ENCODE results near the gene PXT1. TPM values are rescaled to one million over a fixed set of nuclear protein-coding genes. Genes with fewer than 3 reads are reported as not detected.
A peak's percentile ranks its signal among the peaks of the same experiment; 100 is the strongest.

PXT1 gene
- total and polyA plus RNA-seq, 9 of the 15 experiments (the other 6 are each of a cell fraction or from before 2014, with no cell fraction given), result 0.09 to 0.11 (median 0.10) TPM; not detected in 5

GRCh38 chr6:36347621-36348020 lies 95.0 kb downstream of the PXT1 start (continued):
- TF ChIP-seq, protein P1, sequence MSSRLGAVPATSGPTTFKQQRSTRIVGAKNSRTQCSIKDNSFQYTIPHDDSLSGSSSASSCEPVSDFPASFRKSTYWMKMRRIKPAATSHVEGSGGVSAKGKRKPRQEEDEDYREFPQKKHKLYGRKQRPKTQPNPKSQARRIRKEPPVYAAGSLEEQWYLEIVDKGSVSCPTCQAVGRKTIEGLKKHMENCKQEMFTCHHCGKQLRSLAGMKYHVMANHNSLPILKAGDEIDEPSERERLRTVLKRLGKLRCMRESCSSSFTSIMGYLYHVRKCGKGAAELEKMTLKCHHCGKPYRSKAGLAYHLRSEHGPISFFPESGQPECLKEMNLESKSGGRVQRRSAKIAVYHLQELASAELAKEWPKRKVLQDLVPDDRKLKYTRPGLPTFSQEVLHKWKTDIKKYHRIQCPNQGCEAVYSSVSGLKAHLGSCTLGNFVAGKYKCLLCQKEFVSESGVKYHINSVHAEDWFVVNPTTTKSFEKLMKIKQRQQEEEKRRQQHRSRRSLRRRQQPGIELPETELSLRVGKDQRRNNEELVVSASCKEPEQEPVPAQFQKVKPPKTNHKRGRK (tag; IDR thresholded peaks at IDR 0.05), result no peak
- TF ChIP-seq GATAD2A (IDR thresholded peaks at IDR 0.05) (peak; percentile 70; the same call in 1 of the 2 replicates), TFAM (CRISPR knock-in tag; conservative IDR thresholded peaks at IDR 0.05) (no peak), USF2 (CRISPR knock-in tag; IDR thresholded peaks at IDR 0.05) (no peak), BRF1 (IDR thresholded peaks at IDR 0.05; ENCODE audit: borderline replicate concordance, extremely low read depth, insufficient read length) (no peak), SREBF1 (IDR thresholded peaks at IDR 0.05; ENCODE audit: borderline replicate concordance, low read depth, low read length) (no peak), SNIP1 (IDR thresholded peaks at IDR 0.05; ENCODE audit: low read depth) (no peak), SIN3A (IDR thresholded peaks at IDR 0.05; ENCODE audit: borderline replicate concordance in 2 of 2, control insufficient read depth in 1 of 2, low read depth in 2 of 2, low read length in 2 of 2) (no peak), FOXA3 (CRISPR knock-in tag; conservative IDR thresholded peaks at IDR 0.05 in 1 of 2, IDR thresholded peaks at IDR 0.05 in 1 of 2) (peak; percentile 68 to 93; a peak in 3 of 4 replicates), EHMT2 (IDR thresholded peaks at IDR 0.05) (0 out of 2 replicates have a peak, but pooled peaks have one; percentile 34), KAT2B (IDR thresholded peaks at IDR 0.05; ENCODE audit: low read depth, low read length) (no peak), ARNT (IDR thresholded peaks at IDR 0.05) (no peak), RBBP5 (IDR thresholded peaks at IDR 0.05; ENCODE audit: borderline replicate concordance, insufficient read depth, low read length, poor library complexity, severe bottlenecking) (no peak), ESRRA (IDR thresholded peaks at IDR 0.05; ENCODE audit: borderline replicate concordance, low read depth) (peak; percentile 92), JUND (IDR thresholded peaks at IDR 0.05; ENCODE audit: borderline replicate concordance, low read depth, low read length) (peak; percentile 45; the same call in 1 of the 2 replicates), JUND (tag; IDR thresholded peaks at IDR 0.05; ENCODE audit: borderline replicate concordance, low read depth, low read length) (no peak; the same call in 2 of the 3 replicates), HMGN3 (IDR thresholded peaks at IDR 0.05; ENCODE audit: borderline replicate concordance, extremely low read depth, insufficient read length, low read depth, low read length) (no peak)
- TF ChIP-seq, protein P2, sequence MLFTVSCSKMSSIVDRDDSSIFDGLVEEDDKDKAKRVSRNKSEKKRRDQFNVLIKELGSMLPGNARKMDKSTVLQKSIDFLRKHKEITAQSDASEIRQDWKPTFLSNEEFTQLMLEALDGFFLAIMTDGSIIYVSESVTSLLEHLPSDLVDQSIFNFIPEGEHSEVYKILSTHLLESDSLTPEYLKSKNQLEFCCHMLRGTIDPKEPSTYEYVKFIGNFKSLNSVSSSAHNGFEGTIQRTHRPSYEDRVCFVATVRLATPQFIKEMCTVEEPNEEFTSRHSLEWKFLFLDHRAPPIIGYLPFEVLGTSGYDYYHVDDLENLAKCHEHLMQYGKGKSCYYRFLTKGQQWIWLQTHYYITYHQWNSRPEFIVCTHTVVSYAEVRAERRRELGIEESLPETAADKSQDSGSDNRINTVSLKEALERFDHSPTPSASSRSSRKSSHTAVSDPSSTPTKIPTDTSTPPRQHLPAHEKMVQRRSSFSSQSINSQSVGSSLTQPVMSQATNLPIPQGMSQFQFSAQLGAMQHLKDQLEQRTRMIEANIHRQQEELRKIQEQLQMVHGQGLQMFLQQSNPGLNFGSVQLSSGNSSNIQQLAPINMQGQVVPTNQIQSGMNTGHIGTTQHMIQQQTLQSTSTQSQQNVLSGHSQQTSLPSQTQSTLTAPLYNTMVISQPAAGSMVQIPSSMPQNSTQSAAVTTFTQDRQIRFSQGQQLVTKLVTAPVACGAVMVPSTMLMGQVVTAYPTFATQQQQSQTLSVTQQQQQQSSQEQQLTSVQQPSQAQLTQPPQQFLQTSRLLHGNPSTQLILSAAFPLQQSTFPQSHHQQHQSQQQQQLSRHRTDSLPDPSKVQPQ (CRISPR knock-in tag; IDR thresholded peaks at IDR 0.05; ENCODE audit: borderline replicate concordance), result no peak
- TF ChIP-seq, protein P3, sequence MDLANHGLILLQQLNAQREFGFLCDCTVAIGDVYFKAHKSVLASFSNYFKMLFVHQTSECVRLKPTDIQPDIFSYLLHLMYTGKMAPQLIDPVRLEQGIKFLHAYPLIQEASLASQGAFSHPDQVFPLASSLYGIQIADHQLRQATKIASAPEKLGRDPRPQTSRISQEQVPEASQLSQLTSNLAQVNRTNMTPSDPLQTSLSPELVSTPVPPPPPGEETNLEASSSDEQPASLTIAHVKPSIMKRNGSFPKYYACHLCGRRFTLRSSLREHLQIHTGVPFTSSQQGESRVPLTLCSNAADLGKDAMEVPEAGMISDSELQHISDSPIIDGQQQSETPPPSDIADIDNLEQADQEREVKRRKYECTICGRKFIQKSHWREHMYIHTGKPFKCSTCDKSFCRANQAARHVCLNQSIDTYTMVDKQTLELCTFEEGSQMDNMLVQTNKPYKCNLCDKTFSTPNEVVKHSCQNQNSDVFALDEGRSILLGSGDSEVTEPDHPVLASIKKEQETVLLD (IDR thresholded peaks at IDR 0.05), result no peak
- TF ChIP-seq, protein P4, sequence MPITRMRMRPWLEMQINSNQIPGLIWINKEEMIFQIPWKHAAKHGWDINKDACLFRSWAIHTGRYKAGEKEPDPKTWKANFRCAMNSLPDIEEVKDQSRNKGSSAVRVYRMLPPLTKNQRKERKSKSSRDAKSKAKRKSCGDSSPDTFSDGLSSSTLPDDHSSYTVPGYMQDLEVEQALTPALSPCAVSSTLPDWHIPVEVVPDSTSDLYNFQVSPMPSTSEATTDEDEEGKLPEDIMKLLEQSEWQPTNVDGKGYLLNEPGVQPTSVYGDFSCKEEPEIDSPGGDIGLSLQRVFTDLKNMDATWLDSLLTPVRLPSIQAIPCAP (CRISPR knock-in tag; IDR thresholded peaks at IDR 0.05; ENCODE audit: borderline replicate concordance), result no peak
